GM12878 (cell line): ENCODE results near the gene CCDC27. TPM values are rescaled to one million over a fixed set of nuclear protein-coding genes. Genes with fewer than 3 reads are reported as not detected.

Source experiments
- ATAC-seq: fragments of 200-7000 bp; cut with Tn5 transposase; 3 replicates; pipeline ENCODE4 v1.9.1; 2020; ENCODE audit warnings: mild to moderate bottlenecking, moderate library complexity
- BruUV-seq: library from RNA; stranded (reverse); fragments of 400-500 nt; replicated peaks from 2 replicates; lab custom pipeline; 2021; lab: Mats Ljungman, UMichigan
- CTCF ChIA-PET: fragments of 300-600 bp; sonication (Branson Sonifier 250); formaldehyde crosslinking; extraction: SDS; loops from one replicate; lab custom pipeline; 2021; ENCODE audit warnings: inconsistent platforms; lab: Yijun Ruan, JAX
- POLR2A ChIA-PET: fragments of 350-600 bp; formaldehyde crosslinking; extraction: SDS; loops from one replicate; lab custom pipeline; 2021; ENCODE audit warnings: inconsistent platforms; lab: Charles Lee
- RAD21 ChIA-PET: fragments of 300-600 bp; sonication (Branson Sonifier 250); formaldehyde crosslinking; loops from one replicate; lab custom pipeline; 2023; ENCODE audit warnings: antibody characterized with exemption; ENCODE audit not compliant: unreplicated experiment; lab: Charles Lee
- SMC1A ChIA-PET: fragments of 300-600 bp; sonication (Branson Sonifier 250); formaldehyde crosslinking; loops from one replicate; lab custom pipeline; 2023; ENCODE audit not compliant: unreplicated experiment, uncharacterized antibody; lab: Charles Lee
- DNase-seq: peaks from one replicate; pipeline ENCODE4 v3.0.0-alpha.2; 2011; ENCODE audit warnings: low read depth, low spot score
- FAIRE-seq: peaks from 3 replicates; lab custom pipeline; 2011; peaks lifted over from hg19 to GRCh38; lab: Jason Lieb, UNC
- H2AFZ ChIP-seq: 2 replicates; pipeline ENCODE4 v1.6.0; 2011; ENCODE audit warnings: low read depth, low read length, control low read depth; ENCODE audit not compliant: control insufficient read depth
- H3K27ac ChIP-seq: 2 replicates; pipeline ENCODE4 v1.5.1; 2011; ENCODE audit warnings: control low read depth; ENCODE audit not compliant: control insufficient read depth, insufficient read depth
- H3K27me3 ChIP-seq, 2 experiments: replicated peaks in 1 of 2; 2 replicates each; pipeline versions ENCODE4 v1.6.0 to v1.6.1; 2011; ENCODE audit warnings: low read length in 1 of 2; ENCODE audit not compliant: control insufficient read depth in 2 of 2, insufficient read depth in 2 of 2
- H3K36me3 ChIP-seq, 2 experiments: 2 replicates each; pipeline ENCODE4 v1.5.1; 2011; ENCODE audit warnings: low read length in 1 of 2; ENCODE audit not compliant: control insufficient read depth in 2 of 2, insufficient read depth in 2 of 2
- H3K4me1 ChIP-seq: 2 replicates; pipeline ENCODE4 v1.6.1; 2011; ENCODE audit warnings: mild to moderate bottlenecking, low read length, moderate library complexity, mixed read lengths; ENCODE audit not compliant: control insufficient read depth, insufficient read depth
- H3K4me2 ChIP-seq: 2 replicates; pipeline ENCODE4 v1.6.0; 2011; ENCODE audit warnings: control low read depth; ENCODE audit not compliant: control insufficient read depth, insufficient read depth
- H3K4me3 ChIP-seq: fragments of 200-600 bp; sonication (generic); 2 replicates; pipeline ENCODE4 v1.5.1; 2016
- H3K79me2 ChIP-seq: 2 replicates; pipeline ENCODE4 v1.6.0; 2011; ENCODE audit warnings: low read length; ENCODE audit not compliant: control insufficient read depth, insufficient read depth
- H3K9ac ChIP-seq: 2 replicates; pipeline ENCODE4 v1.8.0; 2011; ENCODE audit warnings: low read length, control low read depth, mixed read lengths; ENCODE audit not compliant: control insufficient read depth, insufficient read depth
- H3K9me3 ChIP-seq: replicated peaks from 3 replicates; pipeline ENCODE4 v1.5.1; 2011; ENCODE audit warnings: mild to moderate bottlenecking, low read length; ENCODE audit not compliant: control insufficient read depth, insufficient read depth
- H4K20me1 ChIP-seq: 2 replicates; pipeline ENCODE4 v1.6.0; 2011; ENCODE audit not compliant: control insufficient read depth, insufficient read depth
- BACH1 ChIP-seq: fragments of 450-650 bp; IDR thresholded peaks from 2 replicates; pipeline ENCODE4 v1.6.1; 2017; ENCODE audit warnings: mild to moderate bottlenecking, borderline replicate concordance
- BHLHE40 ChIP-seq, 2 experiments: fragments of 450-650 bp in 1 of 2; IDR thresholded peaks; 2 replicates each; pipeline ENCODE4 v1.6.1; 2011 to 2017; ENCODE audit warnings: low read depth in 2 of 2, borderline replicate concordance in 1 of 2, improper control_type of control experiment in 1 of 2, low read length in 1 of 2, mild to moderate bottlenecking in 1 of 2
- IKZF1 ChIP-seq: fragments of 450-650 bp; conservative IDR thresholded peaks from 2 replicates; pipeline ENCODE4 v1.6.1; 2017; ENCODE audit warnings: antibody characterized with exemption, mild to moderate bottlenecking
- NBN ChIP-seq: fragments of 450-650 bp; IDR thresholded peaks from 2 replicates; pipeline ENCODE4 v1.6.1; 2016
- PAX8 ChIP-seq: fragments of 450-650 bp; IDR thresholded peaks from 2 replicates; pipeline ENCODE4 v1.6.1; 2017; ENCODE audit warnings: mild to moderate bottlenecking, moderate library complexity
- WGBS: methylation state at CpG from one replicate; pipeline ENCODE4 v1.1.6; 2016; ENCODE audit warnings: low lambda C conversion rate; ENCODE audit not compliant: insufficient replicate concordance, insufficient coverage; ENCODE audit errors: missing lambda C conversion rate; 5-methylcytosine and 5-hydroxymethylcytosine counted together
- in situ Hi-C: fragments of 300-500 bp; cut with MboI; formaldehyde crosslinking; loops from 9 replicates; pipeline ENCODE4 v1.14.3; 2018; ENCODE audit warnings: mixed read lengths
- intact Hi-C: fragments of 100-400 bp; cut with micrococcal nuclease; formaldehyde crosslinking; loops from one replicate; pipeline ENCODE4 v1.14.2; 2022; ENCODE audit not compliant: unreplicated experiment
- polyA plus RNA-seq, 11 experiments: library from polyadenylated mRNA; depleted of rRNA in 4 of 11; unstranded in 6 of 11; stranded (reverse) in 5 of 11; fragments of >200 nt; fragmentation: Nextera tagmentation in 4 of 11; fragmentation: Illumina TruSeq in 1 of 11; extraction: Ambion mirVana in 4 of 11; extraction: Trizol in 1 of 11; gene quantifications; 1 replicate in 1 of 11; 2 replicates in 10 of 11; pipeline versions ENCODE4 v1.2.1 to v1.2.3, GENCODE V29; 2011 to 2016; ENCODE audit warnings: inconsistent platforms in 2 of 11, missing spikeins in 2 of 11, low read depth in 1 of 11
- total RNA-seq, 4 experiments: library from RNA; depleted of rRNA in 3 of 4; stranded (reverse); fragments of >200 nt in 3 of 4; fragmentation: Illumina TruSeq in 1 of 4; extraction: Trizol in 1 of 4; gene quantifications; 2 replicates each; pipeline versions ENCODE4 v1.2.1 to v1.2.3, GENCODE V29; 2013 to 2021
- TF ChIP-seq, protein P1 (sequence below): IDR thresholded peaks from 2 replicates; pipeline ENCODE4 v1.6.1; 2012; ENCODE audit warnings: mild to moderate bottlenecking, low read depth, low read length
- TF ChIP-seq, protein P2 (sequence below): fragments of 450-650 bp; IDR thresholded peaks from 2 replicates; pipeline ENCODE4 v1.6.1; 2017; ENCODE audit warnings: mild to moderate bottlenecking
- TF ChIP-seq, protein P3 (sequence below): IDR thresholded peaks from 2 replicates; pipeline ENCODE4 v1.6.1; 2012; ENCODE audit warnings: low read depth, low read length, improper control_type of control experiment
- TF ChIP-seq, protein P4 (sequence below): IDR thresholded peaks from 2 replicates; pipeline ENCODE4 v1.6.1; 2012; ENCODE audit warnings: low read depth, low read length, improper control_type of control experiment
- TF ChIP-seq, protein P5 (sequence below): fragments of 450-650 bp; IDR thresholded peaks from 2 replicates; pipeline ENCODE4 v1.6.1; 2014; ENCODE audit warnings: mild to moderate bottlenecking
- TF ChIP-seq, protein P6 (sequence below): IDR thresholded peaks from 2 replicates; pipeline ENCODE4 v1.6.1; 2012; ENCODE audit warnings: improper control_type of control experiment, low read depth, low read length; ENCODE audit not compliant: insufficient replicate concordance

Gene CCDC27
- total and polyA plus RNA-seq, 10 of the 15 experiments (the other 5 are each of a cell fraction or from before 2014, with no cell fraction given): 0.05 TPM; not detected in 9

DNA sequence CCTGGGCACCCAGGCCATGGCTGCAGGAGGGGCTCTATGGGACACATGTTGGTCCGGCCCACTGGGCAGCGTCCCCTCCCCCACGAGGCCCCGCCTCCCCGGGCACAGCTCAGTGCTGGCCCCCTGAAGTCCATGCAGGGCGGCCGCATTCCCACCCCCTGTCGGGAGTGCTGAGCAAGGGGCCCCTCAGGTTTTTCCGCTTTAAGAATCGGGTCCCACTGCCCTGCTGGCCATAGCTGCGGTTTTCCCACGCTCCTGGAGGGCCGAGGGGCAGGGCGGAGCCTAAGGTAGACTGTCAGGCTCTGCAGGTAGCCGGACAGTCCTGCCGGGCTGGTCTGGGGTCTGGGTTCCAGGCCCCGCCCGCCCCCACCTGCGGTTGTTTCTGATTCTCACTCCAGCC, 43.5 kb upstream of the CCDC27 start:
- 48% methylated on average over 16 of the region's 19 CpGs for WGBS
- no TSS peak for BruUV-seq
- CTCF ChIA-PET: no interaction called here
- DNase-seq (no peak), ATAC-seq (no peak), FAIRE-seq (no peak)
- POLR2A ChIA-PET: no interaction called here
- SMC1A ChIA-PET: no interaction called here
- no peaks in the 10 kb centered on the region for H3K27me3 ChIP-seq
- H3K79me2 ChIP-seq: no peaks in the 10 kb centered on the region
- no peak overlapping the region for H3K4me2 ChIP-seq
- intact Hi-C loops: no loop called here
- peaks cover 0 to 36% of the 10 kb centered on the region in 2 experiments; a peak in 2 of 4 replicates for H3K36me3 ChIP-seq
- no peaks in the 10 kb centered on the region for H3K9me3 ChIP-seq
- H3K27ac ChIP-seq: no peak overlapping the region
- RAD21 ChIA-PET: no interaction called here
- H3K9ac ChIP-seq: no peak overlapping the region
- H3K4me3 ChIP-seq: no peak overlapping the region
- in situ Hi-C loops: no loop called here
- no peaks in the 10 kb centered on the region; the same call in none of the 2 replicates for H4K20me1 ChIP-seq
- H3K4me1 ChIP-seq: no peaks in the 10 kb centered on the region
- H2AFZ ChIP-seq: no peak overlapping the region
- no peak for TF ChIP-seq IKZF1
- TF ChIP-seq, protein P1, sequence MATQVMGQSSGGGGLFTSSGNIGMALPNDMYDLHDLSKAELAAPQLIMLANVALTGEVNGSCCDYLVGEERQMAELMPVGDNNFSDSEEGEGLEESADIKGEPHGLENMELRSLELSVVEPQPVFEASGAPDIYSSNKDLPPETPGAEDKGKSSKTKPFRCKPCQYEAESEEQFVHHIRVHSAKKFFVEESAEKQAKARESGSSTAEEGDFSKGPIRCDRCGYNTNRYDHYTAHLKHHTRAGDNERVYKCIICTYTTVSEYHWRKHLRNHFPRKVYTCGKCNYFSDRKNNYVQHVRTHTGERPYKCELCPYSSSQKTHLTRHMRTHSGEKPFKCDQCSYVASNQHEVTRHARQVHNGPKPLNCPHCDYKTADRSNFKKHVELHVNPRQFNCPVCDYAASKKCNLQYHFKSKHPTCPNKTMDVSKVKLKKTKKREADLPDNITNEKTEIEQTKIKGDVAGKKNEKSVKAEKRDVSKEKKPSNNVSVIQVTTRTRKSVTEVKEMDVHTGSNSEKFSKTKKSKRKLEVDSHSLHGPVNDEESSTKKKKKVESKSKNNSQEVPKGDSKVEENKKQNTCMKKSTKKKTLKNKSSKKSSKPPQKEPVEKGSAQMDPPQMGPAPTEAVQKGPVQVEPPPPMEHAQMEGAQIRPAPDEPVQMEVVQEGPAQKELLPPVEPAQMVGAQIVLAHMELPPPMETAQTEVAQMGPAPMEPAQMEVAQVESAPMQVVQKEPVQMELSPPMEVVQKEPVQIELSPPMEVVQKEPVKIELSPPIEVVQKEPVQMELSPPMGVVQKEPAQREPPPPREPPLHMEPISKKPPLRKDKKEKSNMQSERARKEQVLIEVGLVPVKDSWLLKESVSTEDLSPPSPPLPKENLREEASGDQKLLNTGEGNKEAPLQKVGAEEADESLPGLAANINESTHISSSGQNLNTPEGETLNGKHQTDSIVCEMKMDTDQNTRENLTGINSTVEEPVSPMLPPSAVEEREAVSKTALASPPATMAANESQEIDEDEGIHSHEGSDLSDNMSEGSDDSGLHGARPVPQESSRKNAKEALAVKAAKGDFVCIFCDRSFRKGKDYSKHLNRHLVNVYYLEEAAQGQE: no peak
- TF ChIP-seq NBN: no peak
- TF ChIP-seq, protein P2, sequence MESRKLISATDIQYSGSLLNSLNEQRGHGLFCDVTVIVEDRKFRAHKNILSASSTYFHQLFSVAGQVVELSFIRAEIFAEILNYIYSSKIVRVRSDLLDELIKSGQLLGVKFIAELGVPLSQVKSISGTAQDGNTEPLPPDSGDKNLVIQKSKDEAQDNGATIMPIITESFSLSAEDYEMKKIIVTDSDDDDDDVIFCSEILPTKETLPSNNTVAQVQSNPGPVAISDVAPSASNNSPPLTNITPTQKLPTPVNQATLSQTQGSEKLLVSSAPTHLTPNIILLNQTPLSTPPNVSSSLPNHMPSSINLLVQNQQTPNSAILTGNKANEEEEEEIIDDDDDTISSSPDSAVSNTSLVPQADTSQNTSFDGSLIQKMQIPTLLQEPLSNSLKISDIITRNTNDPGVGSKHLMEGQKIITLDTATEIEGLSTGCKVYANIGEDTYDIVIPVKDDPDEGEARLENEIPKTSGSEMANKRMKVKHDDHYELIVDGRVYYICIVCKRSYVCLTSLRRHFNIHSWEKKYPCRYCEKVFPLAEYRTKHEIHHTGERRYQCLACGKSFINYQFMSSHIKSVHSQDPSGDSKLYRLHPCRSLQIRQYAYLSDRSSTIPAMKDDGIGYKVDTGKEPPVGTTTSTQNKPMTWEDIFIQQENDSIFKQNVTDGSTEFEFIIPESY: no peak
- TF ChIP-seq, protein P3, sequence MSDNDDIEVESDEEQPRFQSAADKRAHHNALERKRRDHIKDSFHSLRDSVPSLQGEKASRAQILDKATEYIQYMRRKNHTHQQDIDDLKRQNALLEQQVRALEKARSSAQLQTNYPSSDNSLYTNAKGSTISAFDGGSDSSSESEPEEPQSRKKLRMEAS: no peak
- no peak for TF ChIP-seq PAX8
- TF ChIP-seq, protein P4, sequence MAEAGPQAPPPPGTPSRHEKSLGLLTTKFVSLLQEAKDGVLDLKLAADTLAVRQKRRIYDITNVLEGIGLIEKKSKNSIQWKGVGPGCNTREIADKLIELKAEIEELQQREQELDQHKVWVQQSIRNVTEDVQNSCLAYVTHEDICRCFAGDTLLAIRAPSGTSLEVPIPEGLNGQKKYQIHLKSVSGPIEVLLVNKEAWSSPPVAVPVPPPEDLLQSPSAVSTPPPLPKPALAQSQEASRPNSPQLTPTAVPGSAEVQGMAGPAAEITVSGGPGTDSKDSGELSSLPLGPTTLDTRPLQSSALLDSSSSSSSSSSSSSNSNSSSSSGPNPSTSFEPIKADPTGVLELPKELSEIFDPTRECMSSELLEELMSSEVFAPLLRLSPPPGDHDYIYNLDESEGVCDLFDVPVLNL: no peak
- TF ChIP-seq, protein P5, sequence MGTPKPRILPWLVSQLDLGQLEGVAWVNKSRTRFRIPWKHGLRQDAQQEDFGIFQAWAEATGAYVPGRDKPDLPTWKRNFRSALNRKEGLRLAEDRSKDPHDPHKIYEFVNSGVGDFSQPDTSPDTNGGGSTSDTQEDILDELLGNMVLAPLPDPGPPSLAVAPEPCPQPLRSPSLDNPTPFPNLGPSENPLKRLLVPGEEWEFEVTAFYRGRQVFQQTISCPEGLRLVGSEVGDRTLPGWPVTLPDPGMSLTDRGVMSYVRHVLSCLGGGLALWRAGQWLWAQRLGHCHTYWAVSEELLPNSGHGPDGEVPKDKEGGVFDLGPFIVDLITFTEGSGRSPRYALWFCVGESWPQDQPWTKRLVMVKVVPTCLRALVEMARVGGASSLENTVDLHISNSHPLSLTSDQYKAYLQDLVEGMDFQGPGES: no peak
- no peak for TF ChIP-seq BHLHE40 (IDR thresholded peaks at IDR 0.05; ENCODE audit: borderline replicate concordance in 1 of 2, low read depth in 2 of 2, low read length in 1 of 2)
- TF ChIP-seq, protein P6, sequence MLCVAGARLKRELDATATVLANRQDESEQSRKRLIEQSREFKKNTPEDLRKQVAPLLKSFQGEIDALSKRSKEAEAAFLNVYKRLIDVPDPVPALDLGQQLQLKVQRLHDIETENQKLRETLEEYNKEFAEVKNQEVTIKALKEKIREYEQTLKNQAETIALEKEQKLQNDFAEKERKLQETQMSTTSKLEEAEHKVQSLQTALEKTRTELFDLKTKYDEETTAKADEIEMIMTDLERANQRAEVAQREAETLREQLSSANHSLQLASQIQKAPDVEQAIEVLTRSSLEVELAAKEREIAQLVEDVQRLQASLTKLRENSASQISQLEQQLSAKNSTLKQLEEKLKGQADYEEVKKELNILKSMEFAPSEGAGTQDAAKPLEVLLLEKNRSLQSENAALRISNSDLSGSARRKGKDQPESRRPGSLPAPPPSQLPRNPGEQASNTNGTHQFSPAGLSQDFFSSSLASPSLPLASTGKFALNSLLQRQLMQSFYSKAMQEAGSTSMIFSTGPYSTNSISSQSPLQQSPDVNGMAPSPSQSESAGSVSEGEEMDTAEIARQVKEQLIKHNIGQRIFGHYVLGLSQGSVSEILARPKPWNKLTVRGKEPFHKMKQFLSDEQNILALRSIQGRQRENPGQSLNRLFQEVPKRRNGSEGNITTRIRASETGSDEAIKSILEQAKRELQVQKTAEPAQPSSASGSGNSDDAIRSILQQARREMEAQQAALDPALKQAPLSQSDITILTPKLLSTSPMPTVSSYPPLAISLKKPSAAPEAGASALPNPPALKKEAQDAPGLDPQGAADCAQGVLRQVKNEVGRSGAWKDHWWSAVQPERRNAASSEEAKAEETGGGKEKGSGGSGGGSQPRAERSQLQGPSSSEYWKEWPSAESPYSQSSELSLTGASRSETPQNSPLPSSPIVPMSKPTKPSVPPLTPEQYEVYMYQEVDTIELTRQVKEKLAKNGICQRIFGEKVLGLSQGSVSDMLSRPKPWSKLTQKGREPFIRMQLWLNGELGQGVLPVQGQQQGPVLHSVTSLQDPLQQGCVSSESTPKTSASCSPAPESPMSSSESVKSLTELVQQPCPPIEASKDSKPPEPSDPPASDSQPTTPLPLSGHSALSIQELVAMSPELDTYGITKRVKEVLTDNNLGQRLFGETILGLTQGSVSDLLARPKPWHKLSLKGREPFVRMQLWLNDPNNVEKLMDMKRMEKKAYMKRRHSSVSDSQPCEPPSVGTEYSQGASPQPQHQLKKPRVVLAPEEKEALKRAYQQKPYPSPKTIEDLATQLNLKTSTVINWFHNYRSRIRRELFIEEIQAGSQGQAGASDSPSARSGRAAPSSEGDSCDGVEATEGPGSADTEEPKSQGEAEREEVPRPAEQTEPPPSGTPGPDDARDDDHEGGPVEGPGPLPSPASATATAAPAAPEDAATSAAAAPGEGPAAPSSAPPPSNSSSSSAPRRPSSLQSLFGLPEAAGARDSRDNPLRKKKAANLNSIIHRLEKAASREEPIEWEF: no peak
- TF ChIP-seq BACH1: no peak
